HG03565 (cell line): ENCODE results near the gene MBD6.
"Not testable (repeated sequence)": the region's sequence is repeated elsewhere in the genome, so short reads cannot be mapped to it uniquely, and the experiment has no call there.

ENCODE experiments used
- ATAC-seq: cut with Tn5 transposase; IDR thresholded peaks from one replicate; pipeline ENCODE4 v1.9.1; 2021; ENCODE audit warnings: mild to moderate bottlenecking, moderate library complexity; ENCODE audit not compliant: unreplicated experiment

Gene MBD6

DNA sequence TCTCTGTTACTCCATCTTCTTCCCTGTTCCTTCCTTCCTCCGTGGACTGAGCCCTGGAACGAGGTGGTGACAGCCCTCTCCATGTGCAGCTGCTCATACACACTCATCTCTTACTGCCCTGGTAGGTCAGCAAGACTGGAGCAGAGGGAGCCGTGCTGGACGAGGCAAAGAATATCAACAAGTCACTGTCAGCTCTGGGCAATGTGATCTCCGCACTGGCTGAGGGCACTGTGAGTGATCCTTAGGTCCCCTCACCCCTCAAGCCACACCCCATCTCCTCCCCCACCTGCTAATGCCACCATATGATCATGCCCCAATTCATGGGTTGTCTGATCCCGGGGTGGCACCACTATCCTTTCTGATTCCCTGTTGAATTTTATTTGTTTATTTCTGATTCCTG, 46.2 kb downstream of the MBD6 start:
- no peak for ATAC-seq

- ATAC-seq = no peak
Observed at GRCh38 chr12:57569858-57570257, 47.2 kb downstream of the MBD6 start.

DNA sequence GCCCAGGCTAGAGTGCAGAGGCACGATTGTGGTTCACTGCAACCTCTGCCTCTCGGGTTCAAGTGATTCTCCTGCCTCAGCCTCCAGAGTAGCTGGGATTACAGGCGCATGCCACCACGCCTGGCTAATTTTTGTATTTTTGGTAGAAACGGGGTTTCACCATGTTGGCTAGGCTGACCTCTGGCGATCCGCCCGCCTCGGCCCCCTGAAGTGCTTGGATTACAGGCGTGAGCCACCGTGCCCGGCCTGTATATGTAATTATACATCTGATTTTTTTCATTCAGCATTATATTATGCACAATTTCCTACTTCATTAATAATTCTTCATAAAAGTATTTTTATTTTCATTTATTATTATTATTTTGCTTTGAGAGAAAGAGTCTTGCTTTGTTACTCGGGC, 47.8 kb downstream of the MBD6 start:
- ATAC-seq = not testable (repeated sequence)

DNA sequence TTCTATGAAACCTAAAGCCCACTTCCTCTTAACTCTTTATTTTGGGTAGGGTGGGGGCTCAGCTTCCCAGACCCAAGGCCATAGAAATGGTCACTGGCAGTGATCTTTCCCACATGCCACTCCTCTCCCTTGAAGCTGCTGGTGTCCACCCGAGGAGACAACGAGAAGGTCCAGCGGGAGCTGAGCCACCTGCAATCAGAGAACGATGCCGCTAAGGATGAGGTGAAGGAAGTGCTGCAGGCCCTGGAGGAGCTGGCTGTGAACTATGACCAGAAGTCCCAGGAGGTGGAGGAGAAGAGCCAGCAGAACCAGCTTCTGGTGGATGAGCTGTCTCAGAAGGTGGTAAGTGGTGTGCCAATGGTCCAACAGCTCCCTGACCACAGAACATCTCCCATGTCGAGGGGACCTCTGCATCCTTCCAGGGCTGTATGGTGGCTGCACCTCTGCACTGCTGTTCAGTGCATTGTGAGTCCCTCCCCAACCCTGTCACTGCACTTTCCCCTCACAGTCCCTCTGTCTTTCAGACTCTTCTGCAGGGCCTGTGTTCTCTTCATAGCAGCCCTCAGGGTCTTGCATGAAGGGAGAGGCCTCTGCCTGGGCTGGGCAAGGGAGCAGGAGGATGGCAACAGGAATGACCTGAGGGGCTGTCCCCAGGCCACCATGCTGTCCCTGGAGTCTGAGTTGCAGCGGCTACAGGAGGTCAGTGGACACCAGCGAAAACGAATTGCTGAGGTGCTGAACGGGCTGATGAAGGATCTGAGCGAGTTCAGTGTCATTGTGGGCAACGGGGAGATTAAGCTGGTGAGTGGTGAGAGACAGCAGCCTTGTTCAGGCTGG, 49.5 kb downstream of the MBD6 start:
- ATAC-seq = no peak

DNA sequence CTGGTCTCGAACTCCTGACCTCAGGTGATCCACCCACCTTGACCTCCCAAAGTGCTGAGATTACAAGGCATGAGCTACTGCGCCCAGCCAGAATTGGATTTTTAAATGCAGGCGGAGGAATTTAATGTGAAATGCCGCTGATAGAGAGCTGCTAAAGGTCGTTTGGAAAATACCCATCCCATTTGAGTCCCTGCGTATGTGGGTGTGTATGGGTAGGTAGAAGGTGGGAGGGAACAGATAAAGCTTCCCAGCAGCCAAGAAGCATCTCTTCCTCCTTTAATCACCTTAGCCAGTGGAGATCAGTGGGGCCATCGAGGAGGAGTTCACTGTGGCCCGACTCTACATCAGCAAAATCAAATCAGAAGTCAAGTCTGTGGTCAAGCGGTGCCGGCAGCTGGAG, 52.2 kb downstream of the MBD6 start:
- ATAC-seq = no peak

GRCh38 chr12:57575771-57576612, 53.4 kb downstream of the MBD6 start:
- no peak for ATAC-seq

GRCh38 chr12:57576613-57577160, 54.1 kb downstream of the MBD6 start:
- ATAC-seq = no peak

- ATAC-seq = no peak
Observed at GRCh38 chr12:57577981-57578758, 55.5 kb downstream of the MBD6 start.

DNA sequence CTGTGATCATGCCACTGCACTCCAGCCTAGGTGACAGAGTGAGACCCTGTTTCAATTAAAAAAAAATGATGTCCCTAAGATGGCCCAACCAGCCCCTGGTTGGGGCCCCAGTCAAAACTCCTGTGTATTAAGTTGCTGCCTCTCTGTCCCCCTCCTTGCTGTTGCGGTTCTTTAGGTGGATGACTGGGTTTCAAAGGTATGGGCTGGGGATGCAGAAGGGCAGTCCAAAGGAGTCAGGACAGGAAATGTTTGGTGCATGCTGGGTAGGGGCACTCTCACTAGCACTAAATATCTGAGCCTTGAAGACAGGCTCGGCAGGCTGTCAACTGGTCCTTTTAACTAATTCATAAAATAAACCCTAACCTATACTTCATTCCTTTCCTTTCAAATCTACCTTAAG, 56.4 kb downstream of the MBD6 start:
- no peak for ATAC-seq
